ENCODE results near the gene MND1.

Gene MND1

GRCh38 chr4:153366486-153366885 is 22.0 kb downstream of the MND1 start:
- no peaks in the 10 kb centered on the region for H3K9me2 ChIP-seq (replicated peaks; ENCODE audit: control insufficient read depth, low read length)
- H3K4me1 ChIP-seq (ENCODE audit: control insufficient read depth, low read length), result peaks cover 3% of the 10 kb centered on the region; the same call in 1 of the 2 replicates
- H3K4me2 ChIP-seq (ENCODE audit: low read length), result no peak overlapping the region
- peaks cover 9% of the 10 kb centered on the region; the same call in 1 of the 2 replicates for H3K9me3 ChIP-seq (ENCODE audit: control insufficient read depth, insufficient read depth, low read length)
- TF ChIP-seq, protein P1, sequence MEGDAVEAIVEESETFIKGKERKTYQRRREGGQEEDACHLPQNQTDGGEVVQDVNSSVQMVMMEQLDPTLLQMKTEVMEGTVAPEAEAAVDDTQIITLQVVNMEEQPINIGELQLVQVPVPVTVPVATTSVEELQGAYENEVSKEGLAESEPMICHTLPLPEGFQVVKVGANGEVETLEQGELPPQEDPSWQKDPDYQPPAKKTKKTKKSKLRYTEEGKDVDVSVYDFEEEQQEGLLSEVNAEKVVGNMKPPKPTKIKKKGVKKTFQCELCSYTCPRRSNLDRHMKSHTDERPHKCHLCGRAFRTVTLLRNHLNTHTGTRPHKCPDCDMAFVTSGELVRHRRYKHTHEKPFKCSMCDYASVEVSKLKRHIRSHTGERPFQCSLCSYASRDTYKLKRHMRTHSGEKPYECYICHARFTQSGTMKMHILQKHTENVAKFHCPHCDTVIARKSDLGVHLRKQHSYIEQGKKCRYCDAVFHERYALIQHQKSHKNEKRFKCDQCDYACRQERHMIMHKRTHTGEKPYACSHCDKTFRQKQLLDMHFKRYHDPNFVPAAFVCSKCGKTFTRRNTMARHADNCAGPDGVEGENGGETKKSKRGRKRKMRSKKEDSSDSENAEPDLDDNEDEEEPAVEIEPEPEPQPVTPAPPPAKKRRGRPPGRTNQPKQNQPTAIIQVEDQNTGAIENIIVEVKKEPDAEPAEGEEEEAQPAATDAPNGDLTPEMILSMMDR (IDR thresholded peaks at IDR 0.05; ENCODE audit: low read depth, low read length, poor library complexity, severe bottlenecking), result no peak
- TF ChIP-seq EZH2phosphoT487 (IDR thresholded peaks at IDR 0.05; ENCODE audit: borderline replicate concordance, low read length), result no peak
- no peaks in the 10 kb centered on the region for H3K27me3 ChIP-seq (ENCODE audit: control insufficient read depth, low read length)
- H3K36me3 ChIP-seq (ENCODE audit: control insufficient read depth, low read length), result peaks cover 97% of the 10 kb centered on the region
- H3K4me3 ChIP-seq (ENCODE audit: low read length), result no peak overlapping the region
- no peak overlapping the region for H3K27ac ChIP-seq (ENCODE audit: low read depth, low read length)
- H4K20me1 ChIP-seq (ENCODE audit: control insufficient read depth, insufficient read depth, low read depth, low read length), result no peaks in the 10 kb centered on the region
- H3K79me2 ChIP-seq (ENCODE audit: control insufficient read depth, low read length), result no peaks in the 10 kb centered on the region
- H3F3A ChIP-seq (ENCODE audit: control insufficient read depth, insufficient read depth), result no peaks in the 10 kb centered on the region; the same call in 1 of the 2 replicates

DNA sequence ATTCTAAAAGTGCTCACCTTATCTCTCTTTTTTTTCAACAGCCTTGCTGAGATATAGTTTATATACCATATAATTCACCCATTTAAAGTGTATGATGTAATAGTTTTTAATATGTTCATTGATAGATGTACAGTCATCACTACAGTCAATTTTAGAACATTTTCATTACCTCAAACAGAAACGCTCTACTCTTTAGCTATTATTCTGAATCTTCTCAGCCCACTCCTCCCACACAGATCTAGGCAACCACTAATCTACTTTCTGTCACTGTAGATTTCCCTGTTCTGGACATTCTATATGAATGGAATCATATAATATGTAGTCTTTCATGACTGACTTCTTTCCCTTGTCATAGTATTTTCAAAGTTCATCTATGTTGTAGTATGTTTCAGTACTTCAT is 22.6 kb downstream of the MND1 start:
- Histone ChIP-seq H3K36me3 (ENCODE audit: control insufficient read depth, low read length) (peaks cover 97% of the 10 kb centered on the region), H3K9me3 (ENCODE audit: control insufficient read depth, insufficient read depth, low read length) (peaks cover 15% of the 10 kb centered on the region; the same call in 1 of the 2 replicates), H3K79me2 (ENCODE audit: control insufficient read depth, low read length) (no peaks in the 10 kb centered on the region), H3K27me3 (ENCODE audit: control insufficient read depth, low read length) (no peaks in the 10 kb centered on the region), H3K4me3 (ENCODE audit: low read length) (no peak overlapping the region), H3K4me1 (ENCODE audit: control insufficient read depth, low read length) (peaks cover 3% of the 10 kb centered on the region; the same call in 1 of the 2 replicates), H3K4me2 (ENCODE audit: low read length) (no peak overlapping the region), H3F3A (ENCODE audit: control insufficient read depth, insufficient read depth) (no peaks in the 10 kb centered on the region; the same call in 1 of the 2 replicates), H3K27ac (ENCODE audit: low read depth, low read length) (no peak overlapping the region), H4K20me1 (ENCODE audit: control insufficient read depth, insufficient read depth, low read depth, low read length) (no peaks in the 10 kb centered on the region), H3K9me2 (replicated peaks; ENCODE audit: control insufficient read depth, low read length) (no peaks in the 10 kb centered on the region)
- no peak for TF ChIP-seq EZH2phosphoT487 (IDR thresholded peaks at IDR 0.05; ENCODE audit: borderline replicate concordance, low read length)
- TF ChIP-seq, protein P1 (IDR thresholded peaks at IDR 0.05; ENCODE audit: low read depth, low read length, poor library complexity, severe bottlenecking), result no peak

DNA sequence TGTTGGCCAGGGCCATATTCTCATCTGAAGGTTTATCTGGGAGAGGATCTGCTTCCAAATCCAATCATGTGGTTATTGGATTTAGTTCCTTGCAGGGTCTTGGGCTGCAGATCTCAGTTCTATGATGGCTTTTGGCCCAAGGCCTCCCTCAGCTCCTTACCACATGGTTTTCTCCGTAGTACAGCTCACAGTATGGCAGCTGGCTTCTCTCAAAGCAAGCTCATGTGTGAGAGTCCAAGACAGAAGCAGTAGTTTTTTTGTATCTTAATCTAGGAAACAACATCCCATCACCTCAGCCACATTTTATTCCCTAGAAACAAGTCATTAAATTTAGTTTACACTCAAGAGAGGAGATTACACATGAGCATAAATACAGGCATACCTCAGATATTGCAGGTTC is 24.5 kb downstream of the MND1 start:
- Histone ChIP-seq H3K79me2 (ENCODE audit: control insufficient read depth, low read length) (no peaks in the 10 kb centered on the region), H3K27ac (ENCODE audit: low read depth, low read length) (no peak overlapping the region), H3K9me3 (ENCODE audit: control insufficient read depth, insufficient read depth, low read length) (peaks cover 19% of the 10 kb centered on the region; the same call in 1 of the 2 replicates)

More for the DNA sequence above, 24.5 kb downstream of the MND1 start:
- Histone ChIP-seq H3K4me1 (ENCODE audit: control insufficient read depth, low read length) (peaks cover 6% of the 10 kb centered on the region), H3K36me3 (ENCODE audit: control insufficient read depth, low read length) (peaks cover 97% of the 10 kb centered on the region), H3K4me2 (ENCODE audit: low read length) (no peak overlapping the region), H3F3A (ENCODE audit: control insufficient read depth, insufficient read depth) (peaks cover 9% of the 10 kb centered on the region), H4K20me1 (ENCODE audit: control insufficient read depth, insufficient read depth, low read depth, low read length) (no peaks in the 10 kb centered on the region), H3K9me2 (replicated peaks; ENCODE audit: control insufficient read depth, low read length) (no peaks in the 10 kb centered on the region), H3K4me3 (ENCODE audit: low read length) (no peak overlapping the region), H3K27me3 (ENCODE audit: control insufficient read depth, low read length) (no peaks in the 10 kb centered on the region)
- TF ChIP-seq, protein P1 (IDR thresholded peaks at IDR 0.05; ENCODE audit: low read depth, low read length, poor library complexity, severe bottlenecking), result no peak
- no peak for TF ChIP-seq EZH2phosphoT487 (IDR thresholded peaks at IDR 0.05; ENCODE audit: borderline replicate concordance, low read length)

Data from DOHH2 (cell line).